HG03280 (cell line): ENCODE results near the gene CCDC169.
"Not testable (repeated sequence)": the region's sequence is repeated elsewhere in the genome, so short reads cannot be mapped to it uniquely, and the experiment has no call there.

ENCODE experiments used
- ATAC-seq: cut with Tn5 transposase; IDR thresholded peaks from one replicate; pipeline ENCODE4 v1.9.1; 2021; ENCODE audit warnings: mild to moderate bottlenecking, moderate library complexity; ENCODE audit not compliant: unreplicated experiment

Gene CCDC169

GRCh38 chr13:36319793-36320192 is 22.2 kb upstream of the CCDC169 start:
- ATAC-seq, result not testable (repeated sequence)

GRCh38 chr13:36313047-36313969 is 15.7 kb upstream of the CCDC169 start:
- ATAC-seq, result no peak

- ATAC-seq, result no peak
These were observed 12.9 kb upstream of the CCDC169 start for GRCh38 chr13:36310417-36311108.

GRCh38 chr13:36302289-36302688 is 4.7 kb upstream of the CCDC169 start:
- ATAC-seq, result no peak

GRCh38 chr13:36299469-36299868 is 1.9 kb upstream of the CCDC169 start:
- ATAC-seq, result not testable (repeated sequence)

- ATAC-seq, result no peak
These were observed 988 bp upstream of the CCDC169 start for GRCh38 chr13:36298535-36299068.

GRCh38 chr13:36294096-36294495 is 3.5 kb downstream of the CCDC169 start:
- no peak for ATAC-seq

- ATAC-seq, result no peak
These were observed 4.1 kb downstream of the CCDC169 start for GRCh38 chr13:36293497-36293896.

GRCh38 chr13:36288794-36289391 is 8.7 kb downstream of the CCDC169 start:
- ATAC-seq, result no peak

- no peak for ATAC-seq
These were observed 11.6 kb downstream of the CCDC169 start for GRCh38 chr13:36286006-36286405.

GRCh38 chr13:36282821-36283432 is 14.7 kb downstream of the CCDC169 start:
- no peak for ATAC-seq

GRCh38 chr13:36275190-36276002 is 22.2 kb downstream of the CCDC169 start:
- ATAC-seq, result peak; percentile 58

GRCh38 chr13:36273431-36273830 is 24.2 kb downstream of the CCDC169 start:
- ATAC-seq, result no peak

- no peak for ATAC-seq
These were observed 35.6 kb downstream of the CCDC169 start for GRCh38 chr13:36261976-36262375.

- ATAC-seq, result no peak
These were observed 36.6 kb downstream of the CCDC169 start for GRCh38 chr13:36261011-36261410.

GRCh38 chr13:36259361-36260137 is 38.1 kb downstream of the CCDC169 start:
- no peak for ATAC-seq

GRCh38 chr13:36258831-36259230 is 38.8 kb downstream of the CCDC169 start:
- no peak for ATAC-seq

GRCh38 chr13:36251526-36251925 is 46.1 kb downstream of the CCDC169 start:
- no peak for ATAC-seq

GRCh38 chr13:36251017-36251416 is 46.6 kb downstream of the CCDC169 start:
- ATAC-seq, result no peak
